T-cell (primary cell): Measurements from ENCODE around the gene PLEKHM3. TPM values are rescaled to one million over a fixed set of nuclear protein-coding genes. Genes with fewer than 3 reads are reported as not detected.

Source experiments
- ATAC-seq, 4 experiments: fragments of 200-7000 bp in 3 of 4; fragments of 150-1000 bp in 1 of 4; cut with Tn5 transposase; replicated peaks in 1 of 4; 1 replicate in 3 of 4; 2 replicates in 1 of 4; pipeline ENCODE4 v1.10.0; 2021; ENCODE audit warnings: moderate library complexity in 3 of 4, mild to moderate bottlenecking in 2 of 4, moderate number of reproducible peaks in 1 of 4
- CTCF ChIA-PET, 2 donors: fragments of 300-600 bp; sonication (Branson Sonifier 250); formaldehyde crosslinking; loops; one replicate each; lab custom pipeline; 2022; ENCODE audit warnings: antibody characterized with exemption in 2 of 2; lab: Charles Lee
- POLR2A ChIA-PET, 2 donors: fragments of 300-600 bp; sonication (Branson Sonifier 250); formaldehyde crosslinking; loops; one replicate each; lab custom pipeline; 2022; ENCODE audit warnings: antibody characterized with exemption in 2 of 2; lab: Charles Lee
- DNase-seq, 35 experiments: peaks; one replicate each; pipeline versions ENCODE4 v3.0.0 to v3.0.0-alpha.2; 2013 to 2023
- H3K27ac ChIP-seq: one replicate; pipeline ENCODE4 v1.5.1; 2013; ENCODE audit warnings: low read length
- H3K27me3 ChIP-seq, 2 experiments: replicated peaks in 1 of 2; 1 replicate in 1 of 2; 2 replicates in 1 of 2; pipeline versions ENCODE4 v1.6.1 to v1.7.0; 2013; ENCODE audit warnings: low read length in 1 of 2, mixed read lengths in 1 of 2; ENCODE audit not compliant: control insufficient read depth in 2 of 2, insufficient read depth in 2 of 2; ENCODE audit errors: extremely low read depth in 1 of 2
- H3K36me3 ChIP-seq, 2 donors: 1 replicate in 1 of 2; 2 replicates in 1 of 2; pipeline versions ENCODE4 v1.6.1 to v1.7.0; 2013; ENCODE audit warnings: low read length in 1 of 2; ENCODE audit not compliant: control insufficient read depth in 2 of 2, insufficient read depth in 1 of 2; ENCODE audit errors: extremely low read depth in 1 of 2
- H3K4me1 ChIP-seq, 2 experiments: 1 replicate in 1 of 2; 2 replicates in 1 of 2; pipeline versions ENCODE4 v1.6.1 to v1.7.0; 2013; ENCODE audit warnings: low read length in 2 of 2, mixed read lengths in 1 of 2; ENCODE audit not compliant: insufficient read depth in 2 of 2, control insufficient read depth in 1 of 2; ENCODE audit errors: extremely low read depth in 1 of 2
- H3K4me3 ChIP-seq, 2 donors: 1 replicate in 1 of 2; 2 replicates in 1 of 2; pipeline versions ENCODE4 v1.5.1 to v1.7.0; 2013; ENCODE audit warnings: mild to moderate bottlenecking in 2 of 2, low read length in 1 of 2, moderate library complexity in 1 of 2; ENCODE audit not compliant: control insufficient read depth in 1 of 2; ENCODE audit errors: extremely low read depth in 1 of 2
- H3K9me3 ChIP-seq: 2 replicates; pipeline ENCODE4 v1.7.0; 2013
- H3K27ac Mint-ChIP-seq, 2 donors: one replicate each; pipeline ENCODE4 v1.8.0; 2020 to 2021; ENCODE audit warnings: mild to moderate bottlenecking in 2 of 2, mixed read lengths in 2 of 2
- H3K27me3 Mint-ChIP-seq, 2 donors: one replicate each; pipeline ENCODE4 v1.8.0; 2021 to 2022; ENCODE audit warnings: mixed read lengths in 2 of 2
- H3K36me3 Mint-ChIP-seq: one replicate; pipeline ENCODE4 v1.8.0; 2021; ENCODE audit warnings: mixed read lengths
- H3K4me1 Mint-ChIP-seq, 3 donors: one replicate each; pipeline ENCODE4 v1.8.0; 2020 to 2022; ENCODE audit warnings: mixed read lengths in 3 of 3, mild to moderate bottlenecking in 1 of 3
- H3K4me3 Mint-ChIP-seq, 3 donors: one replicate each; pipeline ENCODE4 v1.8.0; 2020 to 2022; ENCODE audit warnings: mild to moderate bottlenecking in 3 of 3, mixed read lengths in 3 of 3, moderate library complexity in 3 of 3
- H3K9me3 Mint-ChIP-seq, 3 donors: one replicate each; pipeline ENCODE4 v1.8.0; 2020 to 2022; ENCODE audit warnings: mixed read lengths in 3 of 3
- WGBS: methylation state at CpG from one replicate; pipeline ENCODE4 v1.1.5; 2013; ENCODE audit warnings: missing lambda C conversion rate; ENCODE audit not compliant: insufficient coverage; 5-methylcytosine and 5-hydroxymethylcytosine counted together
- total RNA-seq, 35 experiments: library from RNA in 6 of 35; stranded (reverse) in 6 of 35; fragments of 120-200 nt in 1 of 35; gene quantifications; one replicate each; pipeline versions ENCODE4 v1.2.1 to v1.2.4 and lab custom pipeline; 2013 to 2026

The PLEKHM3 gene
- total RNA-seq, 5 donors from 2014 or later (not counting 1 experiment from before 2014, with no cell fraction given), result 12.3 to 18.1 (median 13.9) TPM

DNA sequence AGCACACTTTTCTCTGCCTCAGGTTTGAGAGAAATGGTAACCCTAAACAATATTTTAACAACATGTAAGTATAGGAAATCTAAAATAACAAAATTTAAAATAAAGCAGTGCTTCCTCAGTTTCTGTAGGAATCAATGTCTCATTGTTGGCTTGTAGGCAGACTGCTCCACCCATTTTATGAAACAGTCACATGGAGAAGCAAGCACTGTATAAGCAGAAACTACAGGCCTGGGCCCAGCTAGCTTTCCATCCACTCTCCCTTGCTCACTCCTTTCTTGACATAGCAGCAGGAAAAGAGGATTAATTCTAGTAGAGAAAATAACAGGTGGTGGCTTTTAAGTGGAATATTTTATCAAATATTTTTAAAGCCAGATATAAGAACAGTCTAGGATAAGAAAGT is 97.2 kb downstream of the PLEKHM3 start:
- CTCF ChIA-PET, result no interaction called here

DNA sequence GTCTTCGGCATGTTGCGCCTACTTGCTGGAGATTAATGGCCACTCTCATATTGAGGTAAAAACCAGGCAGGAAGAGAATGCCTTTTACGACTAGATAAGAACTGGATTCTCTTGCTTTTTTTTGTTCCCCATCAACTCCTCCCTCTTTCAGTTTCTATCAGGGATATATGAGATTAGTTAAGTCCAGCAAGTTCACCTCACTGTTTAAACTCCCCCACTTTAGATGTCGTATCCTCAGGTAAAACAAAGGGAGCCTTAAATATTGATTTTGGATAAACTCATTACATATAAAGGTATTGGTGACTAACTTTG is 98.4 kb downstream of the PLEKHM3 start:
- POLR2A ChIA-PET, result no interaction called here
- peaks cover 0 to 14% of the 10 kb centered on the region in 2 donors for H3K36me3 ChIP-seq
- ATAC-seq (no peak), DNase-seq (no peak)
- Mint-ChIP-seq H3K36me3 (peaks cover 46% of the 10 kb centered on the region), H3K9me3 (no peaks in the 10 kb centered on the region), H3K27me3 (no peaks in the 10 kb centered on the region), H3K4me3 (no peak overlapping the region), H3K4me1 (peaks cover 11 to 21% (median 20%) of the 10 kb centered on the region in 3 donors), H3K27ac (no peak overlapping the region)
- H3K4me1 ChIP-seq, result peaks cover 5 to 15% of the 10 kb centered on the region in 2 experiments
- WGBS, result 100% methylated on average over 1 of the region's 4 CpGs
- no peak overlapping the region for H3K4me3 ChIP-seq
- CTCF ChIA-PET, result no interaction called here
- H3K27ac ChIP-seq, result no peak overlapping the region
- no peaks in the 10 kb centered on the region for H3K27me3 ChIP-seq
- H3K9me3 ChIP-seq, result no peaks in the 10 kb centered on the region

More for the DNA sequence above, 97.2 kb downstream of the PLEKHM3 start:
- POLR2A ChIA-PET, result no interaction called here
- Mint-ChIP-seq H3K4me1 (peaks cover 11 to 21% (median 20%) of the 10 kb centered on the region in 3 donors), H3K4me3 (no peak overlapping the region), H3K36me3 (peaks cover 41% of the 10 kb centered on the region), H3K9me3 (no peaks in the 10 kb centered on the region), H3K27ac (no peak overlapping the region), H3K27me3 (no peaks in the 10 kb centered on the region)
- no peaks in the 10 kb centered on the region for H3K9me3 ChIP-seq
- no peak overlapping the region for H3K27ac ChIP-seq
- H3K4me3 ChIP-seq, result no peak overlapping the region
- peaks cover 5 to 15% of the 10 kb centered on the region in 2 experiments for H3K4me1 ChIP-seq
- no peak for DNase-seq
- H3K27me3 ChIP-seq, result no peaks in the 10 kb centered on the region
- H3K36me3 ChIP-seq, result peaks cover 0 to 10% of the 10 kb centered on the region in 2 donors
- ATAC-seq, result no peak

DNA sequence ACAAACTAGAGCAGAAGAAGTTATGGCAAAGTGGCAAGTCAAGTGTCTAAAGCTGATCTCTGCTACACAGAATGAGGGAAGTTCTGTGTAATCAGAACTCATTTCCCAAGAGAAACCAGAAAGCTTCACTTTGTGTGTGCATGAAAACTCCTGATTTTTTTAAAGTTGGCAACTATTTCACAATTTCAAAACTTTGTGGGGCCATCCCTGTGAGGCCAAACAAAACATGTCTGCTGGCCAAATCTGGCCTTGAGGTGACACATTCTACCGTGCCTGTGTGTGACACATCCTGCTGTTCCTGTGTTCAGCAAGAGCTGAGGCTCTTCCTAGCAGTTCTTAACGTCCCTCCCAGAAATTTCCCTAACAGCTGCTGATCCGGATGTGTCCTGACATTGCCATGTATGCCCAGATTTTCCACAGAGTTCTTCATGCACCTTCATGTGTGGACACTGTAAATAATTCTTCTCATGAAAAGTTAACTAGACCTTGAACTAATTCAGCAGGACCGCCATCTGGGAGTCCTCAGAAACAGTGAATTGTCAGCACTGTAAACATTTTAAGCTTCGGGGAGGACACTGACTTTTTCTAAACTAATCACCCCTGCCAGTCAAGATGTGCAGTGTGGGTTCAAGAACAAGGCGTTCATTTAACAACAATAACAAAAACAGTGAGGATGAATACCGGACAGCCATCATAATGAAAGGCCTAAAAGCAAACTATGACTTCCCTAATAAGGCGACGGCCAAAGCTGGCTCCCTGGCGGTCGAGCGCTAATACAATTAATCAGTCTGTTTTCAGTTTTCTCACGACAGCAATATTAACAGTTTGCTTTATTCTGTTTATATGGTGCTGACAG is 99.0 kb downstream of the PLEKHM3 start:
- peaks cover 49% of the 10 kb centered on the region for H3K36me3 Mint-ChIP-seq
- peaks cover 0 to 14% of the 10 kb centered on the region in 2 donors for H3K36me3 ChIP-seq
- ATAC-seq (peak in 3 of 4 experiments; percentile 29 to 35 (median 33)), DNase-seq (no peak)
- POLR2A ChIA-PET, result no interaction called here
- no peak overlapping the region for H3K4me3 Mint-ChIP-seq
- 81% methylated on average over 5 of the region's 13 CpGs for WGBS
- H3K4me3 ChIP-seq, result no peak overlapping the region
- no peaks in the 10 kb centered on the region for H3K27me3 Mint-ChIP-seq
- no peaks in the 10 kb centered on the region for H3K9me3 ChIP-seq
- CTCF ChIA-PET, result interaction anchor here in 1 of 2 donors (0.5 kb wide), 1 partner anchor 928 kb away, joined by 3 read pairs; no protein-coding TSS in a partner anchor
- peak overlapping the region; percentile 55 to 84 for H3K27ac Mint-ChIP-seq
- H3K9me3 Mint-ChIP-seq, result no peaks in the 10 kb centered on the region
- H3K4me1 ChIP-seq, result peaks cover 5 to 15% of the 10 kb centered on the region in 2 experiments
- no peak overlapping the region for H3K27ac ChIP-seq
- H3K27me3 ChIP-seq, result no peaks in the 10 kb centered on the region
- H3K4me1 Mint-ChIP-seq, result peaks cover 11 to 21% (median 20%) of the 10 kb centered on the region in 3 donors

DNA sequence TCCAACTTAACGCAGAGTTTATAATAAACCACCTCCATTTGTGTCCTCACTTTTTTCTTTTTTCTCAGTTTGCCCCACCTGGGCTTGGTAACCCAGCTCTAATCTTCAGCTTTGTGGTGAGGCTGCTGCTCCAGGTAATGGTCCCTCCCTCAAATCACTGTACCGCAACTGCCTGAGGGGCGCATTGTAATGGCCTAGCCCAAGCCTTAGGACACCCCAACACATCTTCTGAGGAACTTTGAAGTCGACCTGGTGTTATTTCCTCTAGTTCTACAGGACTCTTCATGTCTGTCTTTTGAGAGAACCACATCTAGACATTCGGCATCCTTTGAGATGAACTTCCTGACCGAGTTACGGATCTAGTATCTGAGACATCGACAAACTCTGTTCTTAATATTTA is 99.7 kb downstream of the PLEKHM3 start:
- H3K27me3 ChIP-seq, result no peaks in the 10 kb centered on the region
- ATAC-seq, result peak; percentile 60 to 87 (median 85)
- H3K36me3 ChIP-seq, result peaks cover 0 to 11% of the 10 kb centered on the region in 2 donors
- Mint-ChIP-seq H3K4me1 (peaks cover 11 to 21% (median 20%) of the 10 kb centered on the region in 3 donors), H3K27ac (peak overlapping the region; percentile 55 to 84), H3K9me3 (no peaks in the 10 kb centered on the region), H3K4me3 (peak overlapping the region; percentile 3 to 25 (median 17)), H3K36me3 (peaks cover 41% of the 10 kb centered on the region), H3K27me3 (no peaks in the 10 kb centered on the region)
- peaks cover 5 to 15% of the 10 kb centered on the region in 2 experiments for H3K4me1 ChIP-seq
- H3K4me3 ChIP-seq, result no peak overlapping the region
- POLR2A ChIA-PET, result no interaction called here
- no peak overlapping the region for H3K27ac ChIP-seq
- H3K9me3 ChIP-seq, result no peaks in the 10 kb centered on the region
- peak in 20 of 35 experiments; percentile 1 to 56 (median 7) for DNase-seq
- CTCF ChIA-PET, result no interaction called here
- 57% methylated on average over 4 of the region's 8 CpGs for WGBS

DNA sequence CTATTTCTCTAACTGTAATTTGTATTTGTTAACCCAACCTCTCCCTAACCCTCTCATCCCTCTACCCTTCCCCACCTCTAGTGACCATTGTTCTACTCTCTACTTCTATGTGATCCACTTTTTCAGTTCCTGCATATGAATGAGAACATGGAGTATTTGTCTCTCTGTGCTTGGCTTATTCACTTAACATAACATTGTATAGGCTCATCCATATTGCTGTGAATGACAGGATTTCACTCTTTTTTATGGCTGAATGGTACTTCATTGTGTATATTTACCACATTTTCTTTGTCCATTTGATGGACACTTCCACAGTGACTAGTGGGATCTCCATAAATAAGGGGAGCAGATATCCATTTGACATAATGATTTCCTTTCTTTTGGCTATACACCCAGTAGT is 103.7 kb downstream of the PLEKHM3 start:
- DNase-seq (no peak), ATAC-seq (no peak)
- Histone ChIP-seq H3K4me1 (peaks cover 5 to 15% of the 10 kb centered on the region in 2 experiments), H3K36me3 (peaks cover 3 to 4% of the 10 kb centered on the region in 2 donors), H3K4me3 (no peak overlapping the region), H3K9me3 (no peaks in the 10 kb centered on the region), H3K27ac (no peak overlapping the region), H3K27me3 (no peaks in the 10 kb centered on the region)
- H3K27me3 Mint-ChIP-seq, result no peaks in the 10 kb centered on the region
- H3K27ac Mint-ChIP-seq, result no peak overlapping the region
- peaks cover 49% of the 10 kb centered on the region for H3K36me3 Mint-ChIP-seq
- H3K4me1 Mint-ChIP-seq, result peaks cover 11 to 20% (median 20%) of the 10 kb centered on the region in 3 donors
- H3K9me3 Mint-ChIP-seq, result no peaks in the 10 kb centered on the region
- ChIA-PET POLR2A (no interaction called here), CTCF (no interaction called here)
- H3K4me3 Mint-ChIP-seq, result no peak overlapping the region

DNA sequence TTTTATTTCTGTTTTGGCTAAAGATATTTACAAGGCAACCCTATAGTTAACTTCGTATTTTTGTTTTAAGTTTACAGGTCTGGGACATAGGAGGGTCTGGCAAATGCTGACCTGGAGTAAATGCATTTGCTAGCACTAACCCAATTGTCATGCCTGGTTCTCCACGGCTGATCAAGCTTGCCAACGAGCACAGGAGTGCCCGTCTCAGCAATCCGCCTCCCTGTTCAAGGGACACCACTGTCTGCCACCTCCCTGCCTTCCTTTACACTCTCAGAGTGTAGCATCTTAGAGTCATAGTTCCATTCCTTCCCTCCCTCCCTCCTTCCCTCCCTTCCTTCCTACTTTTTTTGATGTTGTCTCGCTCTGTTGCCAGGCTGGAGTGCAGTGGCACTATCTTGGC is 104.6 kb downstream of the PLEKHM3 start:
- 88% methylated on average over 6 of the region's 6 CpGs for WGBS
- CTCF ChIA-PET, result no interaction called here
- peaks cover 46% of the 10 kb centered on the region for H3K36me3 Mint-ChIP-seq

More for the DNA sequence above, 104.6 kb downstream of the PLEKHM3 start:
- Histone ChIP-seq H3K9me3 (no peaks in the 10 kb centered on the region), H3K27me3 (no peaks in the 10 kb centered on the region), H3K36me3 (peaks cover 3 to 4% of the 10 kb centered on the region in 2 donors), H3K4me3 (no peak overlapping the region), H3K4me1 (peaks cover 5 to 12% of the 10 kb centered on the region in 2 experiments), H3K27ac (no peak overlapping the region)
- no peak for ATAC-seq
- H3K4me1 Mint-ChIP-seq, result peaks cover 4 to 11% (median 11%) of the 10 kb centered on the region in 3 donors
- no peak overlapping the region for H3K27ac Mint-ChIP-seq
- no peak for DNase-seq
- no peaks in the 10 kb centered on the region for H3K9me3 Mint-ChIP-seq
- no peaks in the 10 kb centered on the region for H3K27me3 Mint-ChIP-seq
- POLR2A ChIA-PET, result no interaction called here
- no peak overlapping the region for H3K4me3 Mint-ChIP-seq
